Endothelial cell of umbilical vein (primary cell): ENCODE results near the gene CARMIL3. TPM values are rescaled to one million over a fixed set of nuclear protein-coding genes. Genes with fewer than 3 reads are reported as not detected.

Source experiments
- BruUV-seq: library from RNA; stranded (reverse); fragments of 400-500 nt; replicated peaks from 2 replicates; lab custom pipeline; 2021; lab: Mats Ljungman, UMichigan
- CTCF ChIA-PET: fragments of 300-600, 350-600 bp; sonication (Branson Sonifier 250); formaldehyde crosslinking; loops from one replicate; lab custom pipeline; 2021; ENCODE audit warnings: antibody characterized with exemption, inconsistent platforms; lab: Charles Lee
- POLR2A ChIA-PET: fragments of 300-600, 350-600 bp; sonication (Branson Sonifier 250); formaldehyde crosslinking; loops from one replicate; lab custom pipeline; 2021; ENCODE audit warnings: antibody characterized with exemption, inconsistent platforms; lab: Charles Lee
- DNase-seq: peaks from one replicate; pipeline ENCODE4 v3.0.0-alpha.2; 2011; ENCODE audit warnings: low read depth, low spot score
- FAIRE-seq: peaks from 2 replicates; lab custom pipeline; 2011; peaks lifted over from hg19 to GRCh38; lab: Jason Lieb, UNC
- H2AFZ ChIP-seq: 2 replicates; pipeline ENCODE4 v1.6.0; 2012; ENCODE audit warnings: low read depth, low read length, control low read depth, inconsistent platforms
- H3K27ac ChIP-seq: 2 replicates; pipeline ENCODE4 v1.5.1; 2011; ENCODE audit warnings: low read depth, mild to moderate bottlenecking, control low read depth, low read length, moderate library complexity; ENCODE audit not compliant: insufficient read depth
- H3K27me3 ChIP-seq, 2 experiments: 2 replicates each; pipeline versions ENCODE4 v1.6.0 to v1.6.1; 2011; ENCODE audit warnings: low read length in 2 of 2, mixed read lengths in 1 of 2; ENCODE audit not compliant: control insufficient read depth in 2 of 2, insufficient read depth in 2 of 2
- H3K36me3 ChIP-seq, 2 experiments: 2 replicates in 1 of 2; 3 replicates in 1 of 2; pipeline ENCODE4 v1.5.1; 2011; ENCODE audit warnings: low read length in 2 of 2, mild to moderate bottlenecking in 1 of 2, moderate library complexity in 1 of 2; ENCODE audit not compliant: control insufficient read depth in 2 of 2, insufficient read depth in 2 of 2; ENCODE audit errors: extremely low read depth in 1 of 2
- H3K4me1 ChIP-seq: 3 replicates; pipeline ENCODE4 v1.5.1; 2011; ENCODE audit warnings: mild to moderate bottlenecking, low read length; ENCODE audit not compliant: control insufficient read depth, insufficient read depth; ENCODE audit errors: extremely low read depth
- H3K4me2 ChIP-seq: 2 replicates; pipeline ENCODE4 v1.6.1; 2011; ENCODE audit warnings: low read length, control low read depth, mixed read lengths; ENCODE audit not compliant: insufficient read depth
- H3K4me3 ChIP-seq, 3 experiments: fragments of 200-600 bp in 1 of 3; sonication (generic), shearing (Covaris generic) in 1 of 3; replicated peaks in 1 of 3; 2 replicates each; pipeline ENCODE4 v1.5.1; 2011 to 2016; ENCODE audit warnings: control low read depth in 3 of 3, low read length in 3 of 3, mild to moderate bottlenecking in 2 of 3, inconsistent platforms in 1 of 3, low read depth in 1 of 3, moderate library complexity in 1 of 3; ENCODE audit not compliant: insufficient read depth in 1 of 3
- H3K79me2 ChIP-seq: 2 replicates; pipeline ENCODE4 v1.6.0; 2012; ENCODE audit warnings: low read length, inconsistent platforms; ENCODE audit not compliant: control insufficient read depth, insufficient read depth
- H3K9ac ChIP-seq: replicated peaks from 2 replicates; pipeline ENCODE3; 2011; ENCODE audit warnings: low read length, control low read depth; ENCODE audit not compliant: insufficient read depth; ENCODE audit errors: extremely low read depth
- H3K9me1 ChIP-seq: replicated peaks from 3 replicates; pipeline ENCODE4 v1.6.0; 2011; ENCODE audit warnings: mild to moderate bottlenecking, low read length; ENCODE audit not compliant: control insufficient read depth, insufficient read depth; ENCODE audit errors: extremely low read depth
- H3K9me3 ChIP-seq: replicated peaks from 2 replicates; pipeline ENCODE4 v1.5.1; 2012; ENCODE audit warnings: low read length, inconsistent platforms; ENCODE audit not compliant: control insufficient read depth, insufficient read depth
- H4K20me1 ChIP-seq: replicated peaks from 2 replicates; pipeline ENCODE3; 2011; ENCODE audit warnings: mild to moderate bottlenecking, low read length; ENCODE audit not compliant: control insufficient read depth, insufficient read depth; ENCODE audit errors: extremely low read depth
- EZH2 ChIP-seq: IDR thresholded peaks from 2 replicates; pipeline ENCODE4 v1.6.1; 2012; ENCODE audit warnings: borderline replicate concordance, low read depth, mild to moderate bottlenecking, moderate library complexity, low read length, inconsistent platforms; ENCODE audit not compliant: severe bottlenecking
- FOS ChIP-seq: IDR thresholded peaks from 2 replicates; pipeline ENCODE4 v1.6.1; 2011; ENCODE audit warnings: mild to moderate bottlenecking, low read length, moderate library complexity, borderline replicate concordance; ENCODE audit not compliant: insufficient read depth
- GATA2 ChIP-seq: IDR thresholded peaks from 2 replicates; pipeline ENCODE4 v1.7.0; 2011; ENCODE audit warnings: low read depth, mild to moderate bottlenecking, moderate library complexity, mixed read lengths, low read length; ENCODE audit not compliant: insufficient read length, insufficient read depth
- JUN ChIP-seq: IDR thresholded peaks from 2 replicates; pipeline ENCODE4 v1.6.1; 2011; ENCODE audit warnings: borderline replicate concordance, low read depth; ENCODE audit not compliant: insufficient read length, insufficient read depth
- MYC ChIP-seq: IDR thresholded peaks from one replicate; pipeline ENCODE4 v1.6.1; 2011; ENCODE audit warnings: mild to moderate bottlenecking, low read depth, low read length
- POLR2A ChIP-seq: IDR thresholded peaks from 2 replicates; pipeline ENCODE4 v1.6.1; 2012; ENCODE audit warnings: low read depth, mild to moderate bottlenecking, control low read depth, low read length
- POLR2AphosphoS5 ChIP-seq: IDR thresholded peaks from 2 replicates; pipeline ENCODE4 v1.6.1; 2012; ENCODE audit warnings: low read depth, mild to moderate bottlenecking, control low read depth, low read length, moderate library complexity; ENCODE audit not compliant: insufficient read depth
- dilution Hi-C: fragments of 300-500 bp; cut with MboI; formaldehyde crosslinking; loops from one replicate; pipeline ENCODE4 v1.15.0; 2019; ENCODE audit warnings: low sequenced_read_pairs; ENCODE audit not compliant: extremely low pct_ligation_motif_present
- intact Hi-C: fragments of 100-400 bp; cut with micrococcal nuclease; formaldehyde crosslinking; loops from one replicate; pipeline ENCODE4 v1.10.0; 2022
- polyA plus RNA-seq, 4 experiments: library from polyadenylated mRNA; depleted of rRNA in 3 of 4; stranded (reverse) in 3 of 4; unstranded in 1 of 4; fragments of >200 nt; gene quantifications; 2 replicates each; pipeline versions ENCODE4 v1.2.1 to v1.2.3, GENCODE V29; 2011 to 2012; ENCODE audit warnings: missing spikeins in 1 of 4
- total RNA-seq: library from RNA; stranded (reverse); gene quantifications from 2 replicates; pipeline ENCODE4 v1.2.3, GENCODE V29; 2021
- TF ChIP-seq, protein P1 (sequence below), 2 donors: IDR thresholded peaks; 1 replicate in 1 of 2; 2 replicates in 1 of 2; pipeline ENCODE4 v1.5.1; 2011; ENCODE audit warnings: low read length in 2 of 2, mild to moderate bottlenecking in 2 of 2, moderate library complexity in 2 of 2, control low read depth in 1 of 2, inconsistent platforms in 1 of 2, low read depth in 1 of 2; ENCODE audit not compliant: insufficient read depth in 1 of 2; ENCODE audit errors: extremely low read depth in 1 of 2
- TF ChIP-seq, protein P2 (sequence below): IDR thresholded peaks from 2 replicates; pipeline ENCODE4 v1.6.1; 2011; ENCODE audit not compliant: insufficient read depth, insufficient read length

Gene CARMIL3
- total and polyA plus RNA-seq, 2 donors (not counting 3 experiments of a cell fraction or from before 2014, with no cell fraction given), result 0.03 TPM; not detected in 1

DNA sequence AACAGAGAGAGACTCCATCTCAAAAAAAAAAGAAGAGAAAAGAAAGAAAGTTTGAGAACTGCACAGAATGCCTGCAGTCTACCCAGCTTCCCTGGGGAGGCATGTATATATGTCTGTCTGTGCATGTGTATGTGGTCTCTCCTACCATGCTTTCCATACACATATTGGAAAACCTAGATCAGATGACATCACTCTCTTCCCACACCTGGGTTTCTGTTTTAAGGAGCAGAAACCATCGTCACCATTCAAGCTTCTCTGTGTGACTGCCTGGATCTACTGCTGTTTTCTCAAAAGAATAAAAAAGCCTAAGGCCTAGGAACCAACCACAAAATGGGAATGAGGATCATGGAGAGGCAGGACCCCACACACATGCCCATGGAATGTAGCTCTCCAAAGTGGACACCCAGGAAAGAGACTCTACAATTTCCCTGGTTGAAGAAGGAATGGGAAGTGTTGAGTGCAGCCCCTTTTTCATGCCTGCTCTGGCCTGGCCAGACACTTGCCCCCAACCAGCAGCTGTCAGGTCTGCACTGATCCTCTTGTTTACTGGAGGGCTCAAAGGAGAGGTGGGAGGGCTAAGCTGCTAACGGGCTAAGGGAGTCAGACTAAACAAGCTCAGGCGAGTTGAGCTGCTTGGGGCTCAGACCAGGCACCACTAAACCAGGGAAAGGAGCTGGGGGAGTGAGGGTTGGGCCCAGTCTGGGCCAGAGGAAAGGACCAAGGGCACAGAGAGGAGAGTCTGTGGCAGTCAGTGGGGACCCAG, 34.6 kb downstream of the CARMIL3 start:
- H2AFZ ChIP-seq, result no peak overlapping the region
- TF ChIP-seq, protein P1, sequence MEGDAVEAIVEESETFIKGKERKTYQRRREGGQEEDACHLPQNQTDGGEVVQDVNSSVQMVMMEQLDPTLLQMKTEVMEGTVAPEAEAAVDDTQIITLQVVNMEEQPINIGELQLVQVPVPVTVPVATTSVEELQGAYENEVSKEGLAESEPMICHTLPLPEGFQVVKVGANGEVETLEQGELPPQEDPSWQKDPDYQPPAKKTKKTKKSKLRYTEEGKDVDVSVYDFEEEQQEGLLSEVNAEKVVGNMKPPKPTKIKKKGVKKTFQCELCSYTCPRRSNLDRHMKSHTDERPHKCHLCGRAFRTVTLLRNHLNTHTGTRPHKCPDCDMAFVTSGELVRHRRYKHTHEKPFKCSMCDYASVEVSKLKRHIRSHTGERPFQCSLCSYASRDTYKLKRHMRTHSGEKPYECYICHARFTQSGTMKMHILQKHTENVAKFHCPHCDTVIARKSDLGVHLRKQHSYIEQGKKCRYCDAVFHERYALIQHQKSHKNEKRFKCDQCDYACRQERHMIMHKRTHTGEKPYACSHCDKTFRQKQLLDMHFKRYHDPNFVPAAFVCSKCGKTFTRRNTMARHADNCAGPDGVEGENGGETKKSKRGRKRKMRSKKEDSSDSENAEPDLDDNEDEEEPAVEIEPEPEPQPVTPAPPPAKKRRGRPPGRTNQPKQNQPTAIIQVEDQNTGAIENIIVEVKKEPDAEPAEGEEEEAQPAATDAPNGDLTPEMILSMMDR (IDR thresholded peaks at IDR 0.05; ENCODE audit: extremely low read depth in 1 of 2, insufficient read depth in 1 of 2, low read depth in 1 of 2, low read length in 2 of 2), result no peak
- TF ChIP-seq GATA2 (no peak), POLR2AphosphoS5 (no peak), MYC (no peak), EZH2 (no peak), FOS (no peak), POLR2A (no peak), JUN (no peak)
- TF ChIP-seq, protein P2, sequence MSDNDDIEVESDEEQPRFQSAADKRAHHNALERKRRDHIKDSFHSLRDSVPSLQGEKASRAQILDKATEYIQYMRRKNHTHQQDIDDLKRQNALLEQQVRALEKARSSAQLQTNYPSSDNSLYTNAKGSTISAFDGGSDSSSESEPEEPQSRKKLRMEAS, result no peak
- H3K9me3 ChIP-seq, result no peaks in the 10 kb centered on the region
- H3K27ac ChIP-seq, result no peak overlapping the region
- POLR2A ChIA-PET, result no interaction called here
- no peaks in the 10 kb centered on the region for H4K20me1 ChIP-seq
- no peak overlapping the region for H3K4me3 ChIP-seq
- peaks cover 14 to 20% of the 10 kb centered on the region in 2 experiments for H3K27me3 ChIP-seq
- FAIRE-seq (no peak), DNase-seq (no peak)
- no peaks in the 10 kb centered on the region for H3K9me1 ChIP-seq
- no peak overlapping the region for H3K4me2 ChIP-seq
- CTCF ChIA-PET, result interaction anchor here (0.6 to 1.9 kb wide), 3 partner anchors 22 to 28 kb away, joined by 3 to 14 read pairs (median 5); no protein-coding TSS in a partner anchor
- BruUV-seq, result no TSS peak
- H3K79me2 ChIP-seq, result no peaks in the 10 kb centered on the region
- dilution Hi-C loops, result no loop called here
- H3K4me1 ChIP-seq, result no peaks in the 10 kb centered on the region
- no peaks in the 10 kb centered on the region for H3K36me3 ChIP-seq
- no peak overlapping the region for H3K9ac ChIP-seq
- intact Hi-C loops, result no loop called here
